Adrenal gland (tissue), 12 donors: ENCODE measurements around the gene NT5C3A. TPM values are rescaled to one million over a fixed set of nuclear protein-coding genes. Genes with fewer than 3 reads are reported as not detected.
"Not testable (repeated sequence)": the region's sequence is repeated elsewhere in the genome, so short reads cannot be mapped to it uniquely, and the experiment has no call there.

Experiments used
- DNase-seq, 7 donors: peaks; one replicate each; pipeline ENCODE4 v3.0.0-alpha.2; 2019 to 2020
- H3K27ac ChIP-seq, 5 donors: fragments of 200-600 bp; sonication (generic) in 4 of 5; 1 replicate in 3 of 5; 2 replicates in 2 of 5; pipeline versions ENCODE4 v1.5.1 to v1.8.0; 2016 to 2020; ENCODE audit warnings: mild to moderate bottlenecking in 1 of 5
- H3K27me3 ChIP-seq: fragments of 200-600 bp; 2 replicates; pipeline ENCODE4 v1.8.0; 2021
- H3K36me3 ChIP-seq, 2 donors: fragments of 200-600 bp; replicated peaks in 1 of 2; 1 replicate in 1 of 2; 2 replicates in 1 of 2; pipeline versions ENCODE4 v1.5.1 to v1.8.0; 2018 to 2022
- H3K4me1 ChIP-seq, 2 donors: fragments of 200-600 bp; replicated peaks in 1 of 2; 1 replicate in 1 of 2; 2 replicates in 1 of 2; pipeline versions ENCODE4 v1.5.1 to v1.8.0; 2018 to 2021
- H3K4me3 ChIP-seq, 4 donors: fragments of 200-600 bp; sonication (generic) in 3 of 4; one replicate each; pipeline ENCODE4 v1.5.1; 2016 to 2018
- H3K9me3 ChIP-seq, 3 donors: fragments of 200-600 bp; sonication (generic) in 1 of 3; replicated peaks in 1 of 3; 1 replicate in 2 of 3; 2 replicates in 1 of 3; pipeline versions ENCODE4 v1.5.1 to v1.8.0; 2016 to 2021
- POLR2A ChIP-seq, 2 donors: fragments of 450-650 bp; IDR thresholded peaks; one replicate each; pipeline ENCODE4 v1.6.1; 2017; ENCODE audit warnings: antibody characterized with exemption in 2 of 2, mild to moderate bottlenecking in 2 of 2, moderate library complexity in 1 of 2
- WGBS, 4 donors: extraction: QIAGEN DNeasy Blood & Tissue Kit in 2 of 4; methylation state at CpG; one replicate each; pipeline versions ENCODE4 v1.1.5 to v1.1.7; 2013 to 2017; 5-methylcytosine and 5-hydroxymethylcytosine counted together
- intact Hi-C, 2 donors: fragments of 100-400 bp; cut with DNase I; formaldehyde crosslinking; loops; one replicate each; pipeline versions ENCODE4 v1.14.1 to v1.15.0; 2022 to 2023
- polyA plus RNA-seq, 3 donors: library from polyadenylated mRNA; stranded (reverse); fragments of 200-250 nt in 2 of 3; fragments of 350-450 nt in 1 of 3; fragmentation: Illumina TruSeq in 1 of 3; extraction: RNeasy Lipid Tissue Mini Kit (QIAGEN cat#74804) in 1 of 3; gene quantifications; one replicate each; pipeline ENCODE4 v1.2.3, GENCODE V29; 2013 to 2014
- total RNA-seq, 9 donors: library from RNA; depleted of rRNA in 4 of 9; stranded (reverse); fragments of >200 nt in 4 of 9; fragments of 120-200 nt in 1 of 9; fragmentation: NEBNext Ultra II Directional in 1 of 9; extraction: Animal tissue kit (Norgen Biotek cat#: 25700) in 1 of 9; gene quantifications; one replicate each; pipeline versions ENCODE4 v1.1.0 to v1.2.4, GENCODE V29; 2013 to 2023
- TF ChIP-seq, protein P1 (sequence below), 6 experiments: fragments of 450-650 bp in 4 of 6; fragments of 200-600 bp in 2 of 6; sonication (generic) in 1 of 6; IDR thresholded peaks; 1 replicate in 5 of 6; 2 replicates in 1 of 6; pipeline versions ENCODE4 v1.5.1 to v1.8.0; 2016 to 2021; ENCODE audit warnings: antibody characterized with exemption in 6 of 6, mild to moderate bottlenecking in 2 of 6, moderate library complexity in 1 of 6
- donor health status: healthy with polysubstance abuse.
- donor health status: Bipolar disorder and iron deficiency.
- donor health status: DM: yes; HTN: yes; CAD: no.
- donor health status: DM: no; HTN: no; CAD: no.
- donor health status: DM: no; HTN: no; CAD: no.
- donor health status: DM: yes; HTN: yes; CAD: no.

Gene NT5C3A
- total and polyA plus RNA-seq, 12 donors = 10.0 to 65.5 (median 22.6) TPM

DNA sequence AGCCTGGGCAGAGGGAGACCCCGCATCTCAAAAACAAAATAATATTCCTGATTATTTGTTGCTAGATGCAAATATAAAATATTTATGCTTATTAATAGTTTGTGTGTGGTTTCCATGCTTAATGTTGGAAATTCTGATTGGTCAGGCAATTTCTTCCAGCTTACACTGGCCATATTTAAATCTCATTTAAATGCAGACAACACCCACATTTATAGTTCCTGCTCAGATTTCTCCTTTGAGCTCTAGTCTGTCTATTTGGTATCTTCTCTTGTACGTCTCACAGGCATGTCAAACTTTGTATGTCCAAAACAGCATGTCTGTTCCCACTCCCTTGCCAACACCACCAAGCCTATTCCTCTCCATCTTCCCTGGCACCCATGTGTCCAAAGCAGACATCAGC is 52.8 kb downstream of the NT5C3A start:
- TF ChIP-seq, protein P1, sequence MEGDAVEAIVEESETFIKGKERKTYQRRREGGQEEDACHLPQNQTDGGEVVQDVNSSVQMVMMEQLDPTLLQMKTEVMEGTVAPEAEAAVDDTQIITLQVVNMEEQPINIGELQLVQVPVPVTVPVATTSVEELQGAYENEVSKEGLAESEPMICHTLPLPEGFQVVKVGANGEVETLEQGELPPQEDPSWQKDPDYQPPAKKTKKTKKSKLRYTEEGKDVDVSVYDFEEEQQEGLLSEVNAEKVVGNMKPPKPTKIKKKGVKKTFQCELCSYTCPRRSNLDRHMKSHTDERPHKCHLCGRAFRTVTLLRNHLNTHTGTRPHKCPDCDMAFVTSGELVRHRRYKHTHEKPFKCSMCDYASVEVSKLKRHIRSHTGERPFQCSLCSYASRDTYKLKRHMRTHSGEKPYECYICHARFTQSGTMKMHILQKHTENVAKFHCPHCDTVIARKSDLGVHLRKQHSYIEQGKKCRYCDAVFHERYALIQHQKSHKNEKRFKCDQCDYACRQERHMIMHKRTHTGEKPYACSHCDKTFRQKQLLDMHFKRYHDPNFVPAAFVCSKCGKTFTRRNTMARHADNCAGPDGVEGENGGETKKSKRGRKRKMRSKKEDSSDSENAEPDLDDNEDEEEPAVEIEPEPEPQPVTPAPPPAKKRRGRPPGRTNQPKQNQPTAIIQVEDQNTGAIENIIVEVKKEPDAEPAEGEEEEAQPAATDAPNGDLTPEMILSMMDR (IDR thresholded peaks at IDR 0.05) = no peak
- TF ChIP-seq POLR2A (IDR thresholded peaks at IDR 0.05) = no peak
- Histone ChIP-seq H3K36me3 (peaks cover 0 to 8% of the 10 kb centered on the region in 2 donors), H3K27me3 (no peaks in the 10 kb centered on the region), H3K4me1 (no peaks in the 10 kb centered on the region), H3K27ac (no peak overlapping the region), H3K4me3 (no peak overlapping the region), H3K9me3 (no peaks in the 10 kb centered on the region)
- intact Hi-C loops = no loop called here
- 95 to 98% (median 98%) methylated on average over 2 of the region's 2 CpGs for WGBS, 4 donors
- no peak for DNase-seq

DNA sequence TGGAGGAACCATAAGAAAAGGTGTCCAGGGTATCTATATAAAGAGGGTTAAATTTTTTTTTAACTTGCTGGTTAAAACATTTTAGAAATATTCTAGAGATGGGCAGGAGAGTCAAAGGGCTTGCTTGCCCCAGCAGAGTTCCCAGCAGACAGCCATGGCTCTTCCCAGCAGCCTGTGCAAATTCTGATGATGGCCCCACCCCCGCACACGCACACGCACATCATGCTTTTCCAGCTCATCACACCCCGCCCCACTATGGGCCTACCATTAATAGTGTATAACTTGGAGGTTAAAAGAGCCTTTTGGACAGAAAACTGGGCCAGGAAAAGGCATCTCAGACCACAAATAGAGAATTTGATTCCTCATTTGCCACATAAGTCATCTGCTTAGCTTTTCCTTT is 56.9 kb downstream of the NT5C3A start:
- intact Hi-C loops, H3K4me1 ChIP-seq, H3K27ac ChIP-seq, H3K36me3 ChIP-seq, DNase-seq, H3K4me3 ChIP-seq, H3K27me3 ChIP-seq, H3K9me3 ChIP-seq: not testable (repeated sequence)
- WGBS, 4 donors = 92 to 99% (median 95%) methylated on average over 4 of the region's 4 CpGs

DNA sequence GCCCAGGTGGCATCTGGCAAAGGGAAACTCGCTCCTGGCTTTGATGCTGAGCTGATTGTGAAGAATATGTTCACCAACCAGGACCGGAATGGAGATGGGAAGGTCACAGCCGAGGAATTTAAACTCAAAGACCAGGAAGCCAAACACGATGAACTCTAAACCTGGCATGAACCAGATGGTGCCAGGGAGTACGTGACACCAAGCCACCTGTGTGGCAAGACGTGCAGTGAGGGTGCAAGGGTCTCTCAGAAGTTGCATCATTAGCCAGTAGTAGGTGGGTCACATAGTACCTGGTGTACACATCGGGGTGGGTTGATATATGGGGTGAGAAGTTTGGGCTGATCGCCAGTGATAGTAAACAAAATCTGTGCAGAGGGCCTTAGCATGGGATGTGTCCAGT is 57.4 kb downstream of the NT5C3A start:
- H3K4me1 ChIP-seq, H3K36me3 ChIP-seq, H3K4me3 ChIP-seq, H3K27me3 ChIP-seq, H3K9me3 ChIP-seq, H3K27ac ChIP-seq, DNase-seq, intact Hi-C loops: not testable (repeated sequence)
- WGBS, 4 donors = 92 to 98% (median 96%) methylated on average over 7 to 8 of the region's 8 CpGs

DNA sequence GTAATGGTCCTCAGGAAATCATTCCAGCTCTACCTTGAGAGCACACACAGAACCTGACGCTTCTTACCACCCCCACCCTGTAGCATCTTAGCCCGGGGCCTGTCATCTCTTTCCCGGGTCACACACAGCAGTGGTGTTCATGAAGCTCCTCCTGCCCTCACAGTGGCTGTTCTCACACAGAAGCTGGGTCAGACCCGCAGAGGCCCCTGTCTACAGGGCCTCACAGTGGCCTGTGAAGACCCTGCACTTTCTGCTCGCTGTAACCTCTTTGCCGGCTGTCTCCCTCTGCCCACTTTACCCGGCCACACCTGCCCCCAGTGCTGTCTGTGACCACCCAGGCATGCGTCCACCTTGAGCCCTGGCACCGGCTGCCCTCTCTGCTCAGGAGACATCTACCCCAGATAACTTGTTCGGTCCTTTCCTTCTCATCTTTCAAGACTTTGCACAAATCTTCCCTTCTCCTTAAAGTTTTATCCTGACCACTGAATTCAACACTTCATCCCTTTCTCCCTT is 58.4 kb downstream of the NT5C3A start:
- not testable (repeated sequence) for H3K36me3 ChIP-seq

DNA sequence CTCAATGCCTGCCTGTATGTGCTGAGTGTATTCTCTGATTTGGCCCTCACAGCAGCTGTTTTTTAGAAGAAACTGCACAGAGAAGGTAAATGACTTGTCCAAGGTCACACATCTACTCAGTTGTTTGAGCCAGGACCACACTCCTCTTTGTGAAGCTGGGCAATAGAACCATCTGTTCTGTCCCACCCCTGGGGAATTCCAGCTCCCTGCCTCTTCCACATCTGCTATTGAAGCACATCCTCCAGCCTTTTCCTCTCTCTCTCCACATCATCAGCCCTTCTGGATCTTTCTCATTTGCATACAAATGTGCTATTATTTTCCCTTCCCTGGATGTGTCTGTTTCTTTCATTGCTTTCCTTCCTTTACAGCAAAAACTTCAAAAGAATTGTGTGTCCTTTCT is 59.5 kb downstream of the NT5C3A start:
- H3K9me3 ChIP-seq, H3K27ac ChIP-seq, H3K27me3 ChIP-seq, DNase-seq, H3K36me3 ChIP-seq, intact Hi-C loops, H3K4me3 ChIP-seq: not testable (repeated sequence)
- H3K4me1 ChIP-seq = peaks cover 10 to 13% of the 10 kb centered on the region in 2 donors

More for the DNA sequence above, 58.4 kb downstream of the NT5C3A start:
- H3K27ac ChIP-seq, H3K27me3 ChIP-seq, DNase-seq, H3K4me3 ChIP-seq, H3K9me3 ChIP-seq, intact Hi-C loops, H3K4me1 ChIP-seq: not testable (repeated sequence)
- WGBS, 4 donors = 86 to 93% (median 89%) methylated on average over 9 to 10 of the region's 10 CpGs

DNA sequence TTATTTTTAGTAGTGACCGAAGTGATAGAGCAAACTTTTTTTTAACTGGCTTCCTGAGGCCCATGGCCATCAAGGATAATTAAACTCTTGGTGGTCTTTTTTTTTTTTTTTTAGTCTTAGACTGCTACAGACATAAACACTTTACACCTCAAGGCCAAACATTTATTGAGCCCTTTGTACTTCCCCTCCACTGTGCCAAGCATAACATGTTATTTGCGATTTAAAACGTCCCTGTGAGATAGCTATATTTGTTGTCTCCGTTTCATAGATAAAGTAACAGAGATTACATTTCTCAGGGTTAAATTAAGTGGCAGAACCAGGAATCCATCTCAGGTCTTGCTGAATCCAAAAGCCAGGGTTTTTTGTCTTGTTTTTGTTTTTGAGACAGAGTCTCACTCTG is 63.2 kb downstream of the NT5C3A start:
- H3K27me3 ChIP-seq, H3K36me3 ChIP-seq, H3K9me3 ChIP-seq, H3K4me3 ChIP-seq, DNase-seq, intact Hi-C loops: not testable (repeated sequence)
- WGBS, 4 donors = 12 to 24% (median 16%) methylated on average over 4 of the region's 4 CpGs
- Histone ChIP-seq H3K4me1 (peaks cover 10 to 13% of the 10 kb centered on the region in 2 donors), H3K27ac (peak overlapping the region; percentile 44 to 92 (median 79))

DNA sequence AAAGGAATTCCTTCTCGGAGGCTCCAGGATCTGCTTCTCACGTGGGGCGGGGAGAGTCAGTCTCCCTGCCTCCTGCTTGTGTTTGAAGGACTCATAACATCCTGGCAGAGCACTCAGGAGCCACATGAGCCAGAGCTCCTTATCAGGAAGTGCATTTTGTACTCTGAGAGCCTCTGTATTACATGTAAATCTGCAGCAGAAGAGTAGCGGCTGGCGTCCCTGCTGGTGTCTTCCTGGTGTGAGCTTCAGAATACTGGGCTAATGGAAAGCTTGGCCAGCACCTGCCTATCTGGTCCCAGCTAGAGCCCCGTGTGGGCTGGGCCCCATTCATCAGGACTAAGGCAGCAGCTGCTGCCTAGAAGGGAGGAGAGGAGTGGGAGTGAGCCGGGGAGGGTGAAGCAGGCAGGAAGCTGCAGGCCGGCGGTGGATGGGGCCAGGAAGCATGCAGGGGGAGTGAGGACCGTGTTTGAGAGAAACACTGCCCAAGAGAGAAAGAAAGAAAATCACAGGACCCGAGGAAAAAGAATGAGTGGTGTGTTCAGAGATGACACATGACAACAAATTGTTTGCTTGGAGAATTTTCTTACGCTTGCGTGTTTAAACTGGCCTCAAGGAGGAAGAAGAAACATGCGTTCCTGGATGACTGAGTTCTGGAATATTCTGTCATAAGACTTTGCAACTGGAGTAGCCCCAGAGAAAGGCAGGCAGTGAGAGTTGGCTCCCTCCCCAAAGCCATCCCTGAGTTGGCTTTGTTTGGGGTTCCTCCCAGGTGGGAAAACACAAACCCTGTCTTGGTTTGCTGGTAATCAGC is 64.0 kb downstream of the NT5C3A start:
- Histone ChIP-seq H3K4me1 (peaks cover 10 to 13% of the 10 kb centered on the region in 2 donors), H3K27ac (peak overlapping the region; percentile 70 to 92 (median 79)), H3K4me3 (peak overlapping the region in 1 of 4 donors; percentile 45)
- H3K9me3 ChIP-seq, H3K36me3 ChIP-seq, intact Hi-C loops, H3K27me3 ChIP-seq: not testable (repeated sequence)
- DNase-seq = peak; percentile 60 to 89 (median 81)
- WGBS, 4 donors = 5 to 10% (median 7%) methylated on average over 8 to 14 of the region's 14 CpGs
- TF ChIP-seq POLR2A (IDR thresholded peaks at IDR 0.05) = peak in 1 of 2 donors; percentile 65

DNA sequence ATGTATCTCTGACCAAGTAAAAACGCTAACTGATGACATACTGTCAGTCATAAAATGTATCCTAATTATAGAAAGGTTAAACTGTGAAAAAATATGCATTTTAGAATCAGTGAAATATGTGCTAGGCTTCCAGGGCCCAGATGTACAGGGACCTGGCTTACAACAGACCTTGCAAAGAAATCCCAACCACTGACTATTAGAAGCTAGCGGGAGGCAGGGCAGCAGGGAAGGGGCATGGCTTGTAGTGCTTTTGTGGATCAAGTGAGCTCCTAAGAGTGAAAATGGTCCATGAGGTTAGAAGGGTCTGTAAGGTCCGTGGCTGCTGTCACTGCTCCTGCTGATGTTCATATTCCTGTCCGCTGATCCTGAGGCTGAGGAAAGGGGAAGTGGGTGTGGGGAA is 64.6 kb downstream of the NT5C3A start:
- H3K27me3 ChIP-seq, H3K9me3 ChIP-seq, intact Hi-C loops, H3K36me3 ChIP-seq, DNase-seq: not testable (repeated sequence)
- WGBS, 4 donors = 32 to 41% (median 36%) methylated on average over 2 to 3 of the region's 4 CpGs
- Histone ChIP-seq H3K4me1 (peaks cover 10 to 13% of the 10 kb centered on the region in 2 donors), H3K4me3 (peak overlapping the region in 1 of 4 donors; percentile 45), H3K27ac (peak overlapping the region in 4 of 5 donors; percentile 71 to 92 (median 82))

DNA sequence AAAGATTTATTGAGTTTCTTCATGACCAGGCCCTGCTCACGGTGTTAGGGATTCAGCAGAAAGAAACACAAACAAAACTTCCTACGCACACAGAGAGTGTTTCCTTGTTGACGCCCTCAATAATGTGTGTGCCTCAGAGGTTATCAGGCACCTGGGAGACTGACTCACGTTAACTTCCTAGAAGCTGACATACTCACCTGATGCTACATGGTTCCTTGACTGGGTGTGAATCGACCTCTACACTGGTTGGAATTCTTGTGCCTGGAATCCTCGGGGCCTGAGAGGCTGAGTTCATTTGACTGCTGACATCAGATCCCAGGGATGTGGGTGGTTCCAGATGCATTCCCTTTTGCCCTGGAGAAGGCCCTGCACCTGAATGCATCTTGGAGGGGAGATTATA is 69.8 kb downstream of the NT5C3A start:
- DNase-seq, H3K36me3 ChIP-seq, intact Hi-C loops, H3K4me3 ChIP-seq, H3K27ac ChIP-seq, H3K4me1 ChIP-seq, H3K27me3 ChIP-seq, H3K9me3 ChIP-seq: not testable (repeated sequence)
- 63 to 85% (median 78%) methylated on average over 4 to 6 of the region's 6 CpGs for WGBS, 4 donors

DNA sequence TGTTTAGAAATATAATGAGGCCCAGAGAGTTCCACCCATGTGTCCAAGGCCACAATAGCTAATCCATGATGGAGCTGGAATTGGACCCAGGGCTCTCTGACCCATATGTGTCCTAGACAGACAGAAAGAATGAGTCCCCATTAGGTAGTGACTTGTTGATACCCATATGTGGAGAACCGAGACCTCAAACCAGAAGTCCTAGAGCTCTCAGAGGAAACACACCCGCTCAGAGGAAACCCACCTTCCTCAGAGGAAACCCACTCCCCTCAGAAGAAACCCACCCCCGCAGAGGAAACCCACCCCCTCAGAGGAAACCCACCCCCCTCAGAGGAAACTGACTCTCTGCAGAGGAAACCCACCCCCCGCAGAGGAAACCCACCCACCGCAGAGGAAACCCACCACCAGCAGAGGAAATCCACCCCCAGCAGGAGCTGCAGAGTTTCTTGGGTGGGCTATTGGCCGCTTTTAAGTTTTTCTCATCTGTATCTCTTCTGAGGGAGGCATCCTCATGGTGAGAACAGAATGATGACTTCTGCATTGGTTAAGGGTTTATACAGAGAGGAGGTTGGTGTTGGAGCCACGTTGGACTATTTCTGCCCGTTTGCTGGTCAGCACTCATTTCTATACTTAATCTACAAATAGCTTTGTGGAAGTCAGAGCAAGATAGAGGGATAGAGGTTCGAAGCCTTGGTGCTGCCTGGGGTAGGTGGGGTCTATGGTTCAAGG is 70.4 kb downstream of the NT5C3A start:
- 68 to 74% (median 72%) methylated on average over 5 to 9 of the region's 9 CpGs for WGBS, 4 donors

More for the DNA sequence above, 70.4 kb downstream of the NT5C3A start:
- H3K4me3 ChIP-seq, H3K36me3 ChIP-seq, H3K9me3 ChIP-seq, H3K27ac ChIP-seq, H3K27me3 ChIP-seq, intact Hi-C loops, H3K4me1 ChIP-seq, DNase-seq: not testable (repeated sequence)
